Keratinocyte (primary cell): ENCODE results near the gene MAP2K5.

Experiments
- CTCF ChIP-seq, 3 experiments: IDR thresholded peaks in 1 of 3; conservative IDR thresholded peaks in 1 of 3; optimal IDR thresholded peaks in 1 of 3; 2 replicates in 2 of 3; 3 replicates in 1 of 3; pipeline versions ENCODE3 to v1.5.1; 2011; ENCODE audit warnings: low read length in 3 of 3, mild to moderate bottlenecking in 3 of 3, moderate library complexity in 2 of 3, control low read depth in 1 of 3, inconsistent platforms in 1 of 3; ENCODE audit not compliant: insufficient read depth in 2 of 3; ENCODE audit errors: extremely low read depth in 1 of 3
- EZH2 ChIP-seq: IDR thresholded peaks from one replicate; pipeline ENCODE4 v1.6.1; 2012; ENCODE audit warnings: inconsistent platforms, mild to moderate bottlenecking, low read length, moderate library complexity

GRCh38 chr15:67812241-67812644 lies 269.7 kb downstream of the MAP2K5 start:
- no peak for TF ChIP-seq CTCF (optimal IDR thresholded peaks at IDR 0.05 in 1 of 3, IDR thresholded peaks at IDR 0.05 in 1 of 3, conservative IDR thresholded peaks at IDR 0.05 in 1 of 3; ENCODE audit: extremely low read depth in 1 of 3, insufficient read depth in 2 of 3, low read length in 3 of 3)
- TF ChIP-seq EZH2, result no peak
